Brain microvascular endothelial cell (primary cell): ENCODE data around the gene CDH13.
A peak's percentile ranks its signal among the peaks of the same experiment; 100 is the strongest.

Source experiments
- DNase-seq: peaks from one replicate; pipeline ENCODE4 v3.0.0-alpha.2; 2020
- H3K27ac ChIP-seq: fragments of 250-450 bp; sonication (Bioruptor Pico); 2 replicates; pipeline ENCODE4 v1.5.1; 2020; ENCODE audit warnings: mild to moderate bottlenecking, moderate library complexity
- H3K27me3 ChIP-seq: fragments of 250-450 bp; sonication (Bioruptor Pico); replicated peaks from 2 replicates; pipeline ENCODE4 v1.5.1; 2020; ENCODE audit warnings: mild to moderate bottlenecking
- H3K36me3 ChIP-seq: fragments of 250-450 bp; sonication (Bioruptor Pico); replicated peaks from 2 replicates; pipeline ENCODE4 v1.5.1; 2020; ENCODE audit warnings: mild to moderate bottlenecking
- H3K4me3 ChIP-seq: 2 replicates; pipeline ENCODE4 v1.5.1; 2011; ENCODE audit warnings: low read depth, mild to moderate bottlenecking, control low read depth, low read length, moderate library complexity
- in situ Hi-C: cut with HindIII; loops from 2 replicates; pipeline ENCODE4 v1.10.0; 2017; ENCODE audit warnings: low sequenced_read_pairs, low pct_ligation_motif_present
- TF ChIP-seq, protein P1 (sequence below): IDR thresholded peaks from 2 replicates; pipeline ENCODE4 v1.5.1; 2011; ENCODE audit warnings: low read depth, mild to moderate bottlenecking, moderate library complexity, low read length, control low read depth, inconsistent platforms; ENCODE audit errors: missing control alignments

Gene CDH13

DNA sequence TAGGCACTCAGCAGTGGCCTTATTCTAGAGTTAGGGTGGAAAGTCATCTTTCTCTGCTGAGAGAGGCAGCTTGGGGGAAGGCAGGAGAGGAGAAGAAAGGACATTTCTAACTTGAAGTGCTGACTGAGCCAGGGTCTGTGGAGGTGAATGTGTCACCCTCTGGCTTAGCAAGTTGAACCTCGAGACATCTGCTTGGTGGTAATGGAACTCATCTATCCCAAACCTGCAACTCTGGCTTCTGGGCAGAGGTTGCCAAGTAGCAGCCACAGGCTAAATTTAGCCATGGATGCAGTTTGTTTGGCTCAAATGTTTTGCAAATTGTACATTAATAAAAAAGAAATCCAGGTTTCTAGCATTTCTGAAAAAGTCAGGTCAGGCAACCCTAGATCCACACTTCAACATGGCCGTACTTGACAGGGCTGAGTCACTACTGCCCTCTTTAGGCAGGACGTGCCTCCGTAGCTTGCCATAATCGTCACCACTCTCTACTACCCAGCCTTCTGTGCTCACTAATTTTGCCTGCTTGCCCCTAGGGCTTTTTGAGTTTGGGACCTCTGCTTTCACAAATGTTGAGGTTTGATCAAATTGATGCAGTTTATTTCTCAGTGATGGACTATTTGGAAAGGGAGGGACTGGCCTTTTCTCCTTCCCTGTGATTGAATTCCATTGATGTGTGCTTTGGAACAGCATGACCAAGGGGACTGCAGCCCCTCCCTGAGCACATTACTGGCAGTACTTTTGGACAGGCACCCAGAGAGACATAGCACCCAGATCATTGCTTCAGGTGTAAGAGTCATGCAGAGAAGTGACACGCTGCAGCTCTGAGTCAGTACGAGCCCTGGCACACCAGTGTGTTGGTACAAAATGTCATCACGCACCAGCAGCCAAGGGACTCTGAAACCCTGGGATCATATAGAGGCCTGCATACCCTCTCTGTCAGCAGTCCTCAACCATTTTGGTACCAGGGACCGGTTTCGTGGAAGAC, 5.2 kb downstream of the CDH13 start:
- in situ Hi-C loops, result loop anchor here (25.0 kb wide), 1 partner anchor 430 kb away; no protein-coding TSS in a partner anchor
- Histone ChIP-seq H3K27me3 (no peaks in the 10 kb centered on the region), H3K4me3 (no peak overlapping the region), H3K27ac (no peak overlapping the region), H3K36me3 (no peaks in the 10 kb centered on the region)
- TF ChIP-seq, protein P1, sequence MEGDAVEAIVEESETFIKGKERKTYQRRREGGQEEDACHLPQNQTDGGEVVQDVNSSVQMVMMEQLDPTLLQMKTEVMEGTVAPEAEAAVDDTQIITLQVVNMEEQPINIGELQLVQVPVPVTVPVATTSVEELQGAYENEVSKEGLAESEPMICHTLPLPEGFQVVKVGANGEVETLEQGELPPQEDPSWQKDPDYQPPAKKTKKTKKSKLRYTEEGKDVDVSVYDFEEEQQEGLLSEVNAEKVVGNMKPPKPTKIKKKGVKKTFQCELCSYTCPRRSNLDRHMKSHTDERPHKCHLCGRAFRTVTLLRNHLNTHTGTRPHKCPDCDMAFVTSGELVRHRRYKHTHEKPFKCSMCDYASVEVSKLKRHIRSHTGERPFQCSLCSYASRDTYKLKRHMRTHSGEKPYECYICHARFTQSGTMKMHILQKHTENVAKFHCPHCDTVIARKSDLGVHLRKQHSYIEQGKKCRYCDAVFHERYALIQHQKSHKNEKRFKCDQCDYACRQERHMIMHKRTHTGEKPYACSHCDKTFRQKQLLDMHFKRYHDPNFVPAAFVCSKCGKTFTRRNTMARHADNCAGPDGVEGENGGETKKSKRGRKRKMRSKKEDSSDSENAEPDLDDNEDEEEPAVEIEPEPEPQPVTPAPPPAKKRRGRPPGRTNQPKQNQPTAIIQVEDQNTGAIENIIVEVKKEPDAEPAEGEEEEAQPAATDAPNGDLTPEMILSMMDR, result peak; percentile 66
- DNase-seq, result no peak

DNA sequence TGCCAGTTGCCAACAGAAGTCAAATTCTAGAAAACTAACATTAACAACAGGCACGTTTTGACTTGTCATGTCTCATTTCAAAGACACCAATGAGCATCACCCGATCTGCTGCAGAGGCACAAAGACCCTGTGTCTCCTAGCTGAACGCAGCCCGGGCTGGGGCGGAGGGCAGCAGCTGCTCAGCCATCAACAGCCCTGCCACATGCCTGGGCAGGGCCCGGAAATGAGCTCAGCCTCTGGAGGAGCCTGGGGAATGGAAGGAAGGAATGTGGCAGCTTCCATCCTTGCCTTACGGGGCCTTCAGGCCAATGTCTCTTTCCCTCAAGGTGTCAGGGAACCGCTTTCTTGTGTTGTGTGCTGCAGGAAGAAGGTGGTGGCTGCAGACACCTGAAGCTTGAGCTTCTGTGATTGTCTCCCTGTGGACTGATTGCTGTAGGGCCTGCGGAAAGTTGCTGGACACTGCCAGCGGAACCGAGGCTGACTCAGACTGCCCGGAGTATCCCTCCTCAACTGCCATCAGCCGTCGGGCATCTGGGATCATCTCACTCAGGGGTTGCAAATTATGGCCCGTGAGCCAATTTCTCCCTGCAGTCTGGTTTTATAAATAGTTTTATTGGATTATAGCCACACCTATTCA, 7.3 kb downstream of the CDH13 start:
- in situ Hi-C loops, result loop anchor here (25.0 kb wide), 1 partner anchor 428 kb away; no protein-coding TSS in a partner anchor
- H3K27me3 ChIP-seq, result no peaks in the 10 kb centered on the region
- H3K4me3 ChIP-seq, result no peak overlapping the region
- no peak for DNase-seq
- peak overlapping the region; percentile 64 for H3K27ac ChIP-seq
- TF ChIP-seq, protein P1, result no peak
- no peaks in the 10 kb centered on the region for H3K36me3 ChIP-seq

DNA sequence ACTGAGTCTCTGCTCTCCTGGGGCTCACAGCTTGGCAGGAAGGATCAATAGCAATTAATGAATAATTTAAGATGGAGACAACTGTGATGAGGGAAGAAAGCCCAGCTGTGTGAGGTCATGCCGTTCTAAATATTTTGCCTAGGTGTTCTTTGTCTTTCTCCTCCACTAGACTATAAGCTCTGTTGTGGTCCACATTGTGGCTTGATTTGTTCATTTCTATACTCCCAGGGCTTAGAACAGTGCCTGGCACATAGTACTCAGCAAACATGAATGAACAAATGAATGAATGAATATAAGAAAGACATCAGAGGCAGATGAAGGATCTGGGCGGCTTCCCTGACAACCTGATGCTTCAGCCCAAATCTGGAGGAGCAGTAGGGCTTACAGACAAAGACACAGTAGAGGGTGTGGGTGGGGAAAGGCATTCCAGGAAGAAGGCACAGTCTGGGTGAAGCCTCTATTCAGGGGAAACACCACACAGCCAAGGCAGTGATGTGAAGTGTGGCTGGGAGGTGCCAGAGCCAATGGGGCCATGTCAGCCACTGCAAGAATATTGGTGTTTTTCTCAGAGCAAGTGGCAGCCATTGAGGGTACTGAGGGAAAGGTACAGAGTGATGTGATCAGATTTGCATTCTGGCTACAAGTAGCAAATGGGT, 8.3 kb downstream of the CDH13 start:
- no peaks in the 10 kb centered on the region for H3K27me3 ChIP-seq
- peak overlapping the region; percentile 64 for H3K27ac ChIP-seq
- no peaks in the 10 kb centered on the region for H3K36me3 ChIP-seq
- H3K4me3 ChIP-seq, result no peak overlapping the region
- TF ChIP-seq, protein P1, result no peak
- in situ Hi-C loops, result loop anchor here (25.0 kb wide), 1 partner anchor 427 kb away; no protein-coding TSS in a partner anchor
- no peak for DNase-seq

DNA sequence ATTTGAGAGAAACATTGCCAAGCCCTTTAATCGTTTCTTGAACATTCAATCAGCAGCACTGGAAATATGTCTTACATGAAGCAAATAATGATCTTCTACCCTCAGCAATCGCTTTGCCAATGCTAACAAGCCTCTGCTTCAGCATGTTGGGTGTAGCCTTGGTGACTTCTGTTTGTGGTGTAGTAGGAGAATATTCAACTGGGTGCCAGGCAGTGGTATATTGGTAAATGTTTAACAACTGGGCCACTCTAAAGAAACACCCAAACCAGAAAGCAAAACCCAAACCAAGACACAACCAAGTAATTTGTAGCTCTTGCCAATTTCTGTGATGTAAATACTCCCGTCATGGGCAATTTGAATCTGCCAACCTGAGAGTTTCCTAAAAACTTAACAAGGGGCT, 9.7 kb downstream of the CDH13 start:
- H3K27ac ChIP-seq, result no peak overlapping the region

DNA sequence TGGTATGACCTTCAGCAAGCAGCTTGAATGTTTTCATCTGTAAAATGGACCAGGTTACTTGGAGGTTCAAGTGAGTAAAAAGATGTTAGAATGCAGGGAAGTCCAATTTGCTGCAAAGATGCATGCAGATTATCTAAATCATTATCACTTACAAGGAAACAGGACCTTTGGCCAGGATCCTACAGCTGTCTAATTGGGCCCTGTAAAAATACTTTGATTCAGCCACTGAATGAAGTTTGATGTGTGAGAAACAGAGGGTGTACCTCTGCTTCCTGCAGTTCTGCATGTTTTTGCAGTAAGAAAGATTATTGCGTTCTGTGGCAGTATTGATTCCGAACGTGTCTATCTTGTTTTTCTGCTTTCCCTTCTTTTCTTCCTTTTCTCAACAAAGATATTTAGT, 10.2 kb downstream of the CDH13 start:
- Histone ChIP-seq H3K4me3 (no peak overlapping the region), H3K27ac (no peak overlapping the region), H3K36me3 (no peaks in the 10 kb centered on the region), H3K27me3 (no peaks in the 10 kb centered on the region)
- DNase-seq, result no peak
- TF ChIP-seq, protein P1, result no peak
- in situ Hi-C loops, result loop anchor here (25.0 kb wide), 1 partner anchor 425 kb away; no protein-coding TSS in a partner anchor

More for the DNA sequence above, 9.7 kb downstream of the CDH13 start:
- TF ChIP-seq, protein P1, result no peak
- in situ Hi-C loops, result loop anchor here (25.0 kb wide), 1 partner anchor 426 kb away; no protein-coding TSS in a partner anchor
- no peak for DNase-seq
- H3K4me3 ChIP-seq, result no peak overlapping the region
- no peaks in the 10 kb centered on the region for H3K27me3 ChIP-seq
- H3K36me3 ChIP-seq, result no peaks in the 10 kb centered on the region
